H1 (cell line): Measurements from ENCODE around the gene PLN. TPM values are rescaled to one million over a fixed set of nuclear protein-coding genes. Genes with fewer than 3 reads are reported as not detected.

Source experiments
- CTCF ChIA-PET: fragments of 300-600 bp; sonication (Branson Sonifier 250); formaldehyde crosslinking; loops from one replicate; lab custom pipeline; 2021; ENCODE audit not compliant: partially characterized antibody; lab: Charles Lee
- POLR2A ChIA-PET: fragments of 300-600 bp; sonication (Branson Sonifier 250); formaldehyde crosslinking; loops from one replicate; lab custom pipeline; 2021; ENCODE audit warnings: inconsistent platforms; ENCODE audit not compliant: partially characterized antibody; lab: Charles Lee
- DNase-seq, 2 experiments: peaks; one replicate each; pipeline versions ENCODE4 v3.0.0 to v3.0.0-alpha.2; 2010 to 2022; ENCODE audit warnings: low spot score in 2 of 2, low read depth in 1 of 2, mixed read lengths in 1 of 2
- FAIRE-seq: peaks from 2 replicates; lab custom pipeline; 2011; peaks lifted over from hg19 to GRCh38; lab: Jason Lieb, UNC
- H2AFZ ChIP-seq: 2 replicates; pipeline ENCODE4 v1.8.1; 2012; ENCODE audit warnings: low read length, inconsistent platforms
- H2AK5ac ChIP-seq: 2 replicates; pipeline ENCODE4 v1.6.1; 2013; ENCODE audit warnings: low read depth, low read length
- H2BK120ac ChIP-seq: replicated peaks from 2 replicates; pipeline ENCODE3; 2013; ENCODE audit warnings: low read depth, low read length, inconsistent platforms
- H2BK12ac ChIP-seq: 2 replicates; pipeline ENCODE4 v1.6.1; 2013; ENCODE audit warnings: low read depth, low read length
- H2BK15ac ChIP-seq: 2 replicates; pipeline ENCODE4 v1.6.1; 2013; ENCODE audit warnings: low read length
- H2BK20ac ChIP-seq: 2 replicates; pipeline ENCODE4 v1.6.1; 2013; ENCODE audit warnings: low read length
- H2BK5ac ChIP-seq: 2 replicates; pipeline ENCODE4 v1.6.1; 2013; ENCODE audit warnings: low read depth, low read length
- H3K14ac ChIP-seq: 2 replicates; pipeline ENCODE4 v1.6.1; 2013; ENCODE audit warnings: inconsistent platforms; ENCODE audit not compliant: insufficient read length
- H3K18ac ChIP-seq: 2 replicates; pipeline ENCODE4 v1.6.1; 2013; ENCODE audit warnings: low read length; ENCODE audit errors: extremely low read depth
- H3K23ac ChIP-seq: 2 replicates; pipeline ENCODE4 v1.6.1; 2013; ENCODE audit warnings: inconsistent platforms; ENCODE audit not compliant: insufficient read length
- H3K23me2 ChIP-seq: 2 replicates; pipeline ENCODE4 v1.6.1; 2013; ENCODE audit warnings: low read depth, low read length
- H3K27ac ChIP-seq: 2 replicates; pipeline ENCODE4 v1.6.1; 2011; ENCODE audit warnings: low read depth, low read length, inconsistent platforms
- H3K27me3 ChIP-seq, 4 experiments: replicated peaks in 1 of 4; 1 replicate in 1 of 4; 2 replicates in 3 of 4; pipeline versions ENCODE4 v1.6.1 to v1.8.1; 2011 to 2013; ENCODE audit warnings: low read length in 3 of 4, mild to moderate bottlenecking in 3 of 4, inconsistent platforms in 2 of 4, mixed read lengths in 2 of 4, moderate library complexity in 1 of 4; ENCODE audit not compliant: control insufficient read depth in 3 of 4, insufficient read depth in 3 of 4; ENCODE audit errors: extremely low read depth in 1 of 4
- H3K36me3 ChIP-seq, 4 experiments: 2 replicates each; pipeline versions ENCODE4 v1.6.1 to v1.8.1; 2011 to 2013; ENCODE audit warnings: mild to moderate bottlenecking in 4 of 4, low read length in 3 of 4, moderate library complexity in 2 of 4, control low read depth in 1 of 4, inconsistent platforms in 1 of 4; ENCODE audit not compliant: insufficient read depth in 4 of 4, control insufficient read depth in 2 of 4
- H3K4ac ChIP-seq: replicated peaks from 2 replicates; pipeline ENCODE3; 2013; ENCODE audit warnings: low read length, low read depth, mixed read lengths, inconsistent platforms; ENCODE audit not compliant: insufficient read length
- H3K4me1 ChIP-seq, 4 experiments: replicated peaks in 1 of 4; 1 replicate in 1 of 4; 2 replicates in 3 of 4; pipeline versions ENCODE4 v1.6.1 to v1.8.1; 2011 to 2013; ENCODE audit warnings: low read length in 3 of 4, inconsistent platforms in 2 of 4, mixed read lengths in 1 of 4; ENCODE audit not compliant: insufficient read depth in 4 of 4, control insufficient read depth in 3 of 4
- H3K4me2 ChIP-seq, 2 experiments: 2 replicates each; pipeline versions ENCODE4 v1.6.1 to v1.8.1; 2011 to 2013; ENCODE audit warnings: low read depth in 2 of 2, low read length in 2 of 2, control low read depth in 1 of 2, inconsistent platforms in 1 of 2, mild to moderate bottlenecking in 1 of 2; ENCODE audit not compliant: insufficient read depth in 1 of 2
- H3K4me3 ChIP-seq, 4 experiments: fragments of 200-600, 300-600 bp in 1 of 4; sonication (generic), shearing (Covaris generic), sonication (Bioruptor Twin) in 1 of 4; 2 replicates each; pipeline versions ENCODE4 v1.5.1 to v1.8.1; 2011 to 2016; ENCODE audit warnings: low read length in 4 of 4, low read depth in 3 of 4, control low read depth in 2 of 4, inconsistent platforms in 2 of 4, mild to moderate bottlenecking in 2 of 4, mixed read lengths in 1 of 4, moderate library complexity in 1 of 4; ENCODE audit not compliant: insufficient read depth in 2 of 4; ENCODE audit errors: extremely low read depth in 1 of 4
- H3K56ac ChIP-seq: replicated peaks from 2 replicates; pipeline ENCODE3; 2013; ENCODE audit warnings: low read depth, mild to moderate bottlenecking, mixed read lengths, low read length, inconsistent platforms; ENCODE audit not compliant: insufficient read length
- H3K79me1 ChIP-seq: 2 replicates; pipeline ENCODE4 v1.6.1; 2013; ENCODE audit warnings: low read depth, low read length, control low read depth
- H3K79me2 ChIP-seq, 2 experiments: 2 replicates each; pipeline versions ENCODE4 v1.6.1 to v1.8.1; 2012 to 2013; ENCODE audit warnings: low read length in 2 of 2, mild to moderate bottlenecking in 2 of 2, inconsistent platforms in 1 of 2; ENCODE audit not compliant: insufficient read depth in 2 of 2, control insufficient read depth in 1 of 2
- H3K9ac ChIP-seq, 4 experiments: replicated peaks in 1 of 4; 1 replicate in 1 of 4; 2 replicates in 3 of 4; pipeline versions ENCODE4 v1.6.1 to v1.8.1; 2011 to 2013; ENCODE audit warnings: low read depth in 3 of 4, low read length in 3 of 4, control low read depth in 2 of 4, mild to moderate bottlenecking in 2 of 4, moderate library complexity in 2 of 4, inconsistent platforms in 1 of 4; ENCODE audit errors: extremely low read depth in 1 of 4
- H3K9me3 ChIP-seq, 2 experiments: 2 replicates each; pipeline versions ENCODE4 v1.6.1 to v1.8.1; 2012 to 2013; ENCODE audit warnings: mild to moderate bottlenecking in 2 of 2, moderate library complexity in 2 of 2, control low read depth in 1 of 2, inconsistent platforms in 1 of 2, low read depth in 1 of 2, low read length in 1 of 2, mixed read lengths in 1 of 2; ENCODE audit not compliant: insufficient read depth in 2 of 2
- H4K20me1 ChIP-seq, 2 experiments: replicated peaks in 1 of 2; 2 replicates each; pipeline versions ENCODE3 to v1.8.1; 2011 to 2013; ENCODE audit warnings: inconsistent platforms in 2 of 2, low read length in 2 of 2, mild to moderate bottlenecking in 1 of 2; ENCODE audit not compliant: insufficient read depth in 2 of 2, control insufficient read depth in 1 of 2
- H4K5ac ChIP-seq: 2 replicates; pipeline ENCODE4 v1.6.1; 2013; ENCODE audit warnings: low read length, low read depth, mixed read lengths, inconsistent platforms; ENCODE audit not compliant: insufficient read length
- H4K8ac ChIP-seq: 2 replicates; pipeline ENCODE4 v1.8.0; 2013; ENCODE audit warnings: mild to moderate bottlenecking, moderate library complexity, low read length, inconsistent platforms; ENCODE audit not compliant: insufficient read depth; ENCODE audit errors: extremely low read depth
- H4K91ac ChIP-seq: replicated peaks from 2 replicates; pipeline ENCODE3; 2013; ENCODE audit warnings: low read length, mixed read lengths, inconsistent platforms; ENCODE audit not compliant: insufficient read length
- BACH1 ChIP-seq: IDR thresholded peaks from 2 replicates; pipeline ENCODE4 v1.6.1; 2012; ENCODE audit warnings: low read length, improper control_type of control experiment
- CHD1 ChIP-seq: IDR thresholded peaks from 2 replicates; pipeline ENCODE4 v1.6.1; 2012; ENCODE audit warnings: low read depth, low read length, improper control_type of control experiment
- GABPA ChIP-seq: IDR thresholded peaks from 2 replicates; pipeline ENCODE4 v1.6.1; 2011; ENCODE audit warnings: mild to moderate bottlenecking, low read length, moderate library complexity, borderline replicate concordance; ENCODE audit not compliant: insufficient read depth
- MAFK ChIP-seq: IDR thresholded peaks from 2 replicates; pipeline ENCODE4 v1.6.1; 2012; ENCODE audit warnings: low read depth, mild to moderate bottlenecking, improper control_type of control experiment, low read length
- NANOG ChIP-seq: IDR thresholded peaks from 2 replicates; pipeline ENCODE4 v1.6.1; 2011; ENCODE audit warnings: low read length, low read depth, mild to moderate bottlenecking, inconsistent platforms; ENCODE audit not compliant: insufficient read depth, poor library complexity, severe bottlenecking
- RFX5 ChIP-seq: IDR thresholded peaks from 2 replicates; pipeline ENCODE4 v1.6.1; 2011; ENCODE audit warnings: low read depth, low read length, improper control_type of control experiment, borderline replicate concordance
- SIRT6 ChIP-seq: IDR thresholded peaks from one replicate; pipeline ENCODE4 v1.7.1; 2012; ENCODE audit warnings: low read length, inconsistent platforms
- SP2 ChIP-seq: IDR thresholded peaks from 2 replicates; pipeline ENCODE4 v1.6.1; 2012; ENCODE audit warnings: mild to moderate bottlenecking, low read length, inconsistent platforms
- TEAD4 ChIP-seq: IDR thresholded peaks from 2 replicates; pipeline ENCODE4 v1.6.1; 2012; ENCODE audit warnings: low read depth, low read length, inconsistent platforms, mixed read lengths
- WGBS, 2 experiments: shearing (Covaris generic) in 1 of 2; methylation state at CpG; one replicate each; pipeline versions ENCODE4 v1.1.6 to v1.1.7; 2013 to 2015; ENCODE audit warnings: low lambda C conversion rate in 2 of 2, mixed read lengths in 2 of 2, inconsistent platforms in 1 of 2, low coverage in 1 of 2, missing lambda C conversion rate in 1 of 2; ENCODE audit not compliant: insufficient replicate concordance in 2 of 2, insufficient coverage in 1 of 2, insufficient read length in 1 of 2; ENCODE audit errors: extremely low coverage in 1 of 2, missing lambda C conversion rate in 1 of 2; 5-methylcytosine and 5-hydroxymethylcytosine counted together
- polyA plus RNA-seq, 7 experiments: library from polyadenylated mRNA; depleted of rRNA in 3 of 7; stranded (reverse) in 5 of 7; unstranded in 2 of 7; fragments of >200 nt in 5 of 7; fragments of 200-250 nt in 2 of 7; gene quantifications; 1 replicate in 5 of 7; 2 replicates in 1 of 7; 4 replicates in 1 of 7; pipeline versions ENCODE4 v1.2.1 to v1.2.3, GENCODE V29; 2011 to 2013; ENCODE audit warnings: missing spikeins in 2 of 7, mixed read lengths in 2 of 7
- total RNA-seq: library from RNA; stranded (reverse); fragmentation: NEBNext Ultra II Directional; extraction: Animal tissue kit (Norgen Biotek cat#: 25700); gene quantifications from 2 replicates; pipeline ENCODE4 v1.2.1, GENCODE V29; 2021
- TF ChIP-seq, protein P1 (sequence below), 3 experiments: IDR thresholded peaks; 1 replicate in 2 of 3; 2 replicates in 1 of 3; pipeline versions ENCODE4 v1.5.1 to v1.6.1; 2011; ENCODE audit warnings: low read length in 3 of 3, mild to moderate bottlenecking in 3 of 3, inconsistent platforms in 2 of 3, low read depth in 1 of 3, moderate library complexity in 1 of 3; ENCODE audit not compliant: insufficient read depth in 1 of 3; ENCODE audit errors: control extremely low read depth in 1 of 3
- TF ChIP-seq, protein P2 (sequence below): IDR thresholded peaks from 2 replicates; pipeline ENCODE4 v1.6.1; 2012; ENCODE audit warnings: inconsistent platforms

PLN gene
- total and polyA plus RNA-seq, 2 of the 8 experiments (the other 6 are each of a cell fraction or from before 2014, with no cell fraction given), result not detected

- Histone ChIP-seq H2BK120ac (no peak overlapping the region), H3K9me3 (no peaks in the 10 kb centered on the region), H3K4me3 (0 out of 8 replicates have a peak overlapping the region, but pooled peaks of 1 of the 4 experiments have one; percentile 0), H3K56ac (no peak overlapping the region), H3K4me1 (peaks cover 0 to 8% (median 4%) of the 10 kb centered on the region in 4 experiments; a peak in 4 of 7 replicates), H3K4ac (no peak overlapping the region), H2AK5ac (no peak overlapping the region), H4K8ac (no peak overlapping the region), H4K5ac (no peak overlapping the region), H2BK15ac (no peak overlapping the region), H3K9ac (no peak overlapping the region), H3K14ac (no peak overlapping the region), H4K20me1 (peaks cover 0 to 2% of the 10 kb centered on the region in 2 experiments), H3K4me2 (no peak overlapping the region), H2BK5ac (no peak overlapping the region), H2BK20ac (no peak overlapping the region), H2BK12ac (no peak overlapping the region), H2AFZ (no peak overlapping the region), H3K27ac (no peak overlapping the region), H3K27me3 (peaks cover 0 to 1% (median 0%) of the 10 kb centered on the region in 4 experiments; a peak in 1 of 7 replicates), H3K23ac (no peak overlapping the region), H3K79me1 (no peaks in the 10 kb centered on the region), H3K36me3 (peaks cover 0 to 4% (median 0%) of the 10 kb centered on the region in 4 experiments; a peak in 2 of 8 replicates), H3K18ac (no peak overlapping the region), H3K79me2 (peaks cover 0 to 52% of the 10 kb centered on the region in 2 experiments; a peak in 2 of 4 replicates), H3K23me2 (no peaks in the 10 kb centered on the region), H4K91ac (no peak overlapping the region)
- ChIA-PET CTCF (interaction anchor here (1.1 to 2.1 kb wide), 2 partner anchors 11 to 47 kb away, joined by 3 to 12 read pairs; no protein-coding TSS in a partner anchor), POLR2A (no interaction called here)
- FAIRE-seq (no peak), DNase-seq (no peak)
- WGBS, 2 experiments, result 76% methylated on average over 1 of the region's 1 CpG; no CpG with 5 or more reads in 1 of the 2 experiments
- TF ChIP-seq MAFK (no peak), TEAD4 (no peak), GABPA (no peak), SP2 (no peak), CHD1 (no peak), SIRT6 (no peak), BACH1 (no peak), NANOG (no peak), RFX5 (no peak)
- TF ChIP-seq, protein P1, sequence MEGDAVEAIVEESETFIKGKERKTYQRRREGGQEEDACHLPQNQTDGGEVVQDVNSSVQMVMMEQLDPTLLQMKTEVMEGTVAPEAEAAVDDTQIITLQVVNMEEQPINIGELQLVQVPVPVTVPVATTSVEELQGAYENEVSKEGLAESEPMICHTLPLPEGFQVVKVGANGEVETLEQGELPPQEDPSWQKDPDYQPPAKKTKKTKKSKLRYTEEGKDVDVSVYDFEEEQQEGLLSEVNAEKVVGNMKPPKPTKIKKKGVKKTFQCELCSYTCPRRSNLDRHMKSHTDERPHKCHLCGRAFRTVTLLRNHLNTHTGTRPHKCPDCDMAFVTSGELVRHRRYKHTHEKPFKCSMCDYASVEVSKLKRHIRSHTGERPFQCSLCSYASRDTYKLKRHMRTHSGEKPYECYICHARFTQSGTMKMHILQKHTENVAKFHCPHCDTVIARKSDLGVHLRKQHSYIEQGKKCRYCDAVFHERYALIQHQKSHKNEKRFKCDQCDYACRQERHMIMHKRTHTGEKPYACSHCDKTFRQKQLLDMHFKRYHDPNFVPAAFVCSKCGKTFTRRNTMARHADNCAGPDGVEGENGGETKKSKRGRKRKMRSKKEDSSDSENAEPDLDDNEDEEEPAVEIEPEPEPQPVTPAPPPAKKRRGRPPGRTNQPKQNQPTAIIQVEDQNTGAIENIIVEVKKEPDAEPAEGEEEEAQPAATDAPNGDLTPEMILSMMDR (IDR thresholded peaks at IDR 0.05; ENCODE audit: control extremely low read depth in 1 of 3, insufficient read depth in 1 of 3, low read depth in 1 of 3, low read length in 3 of 3), result no peak
- TF ChIP-seq, protein P2, sequence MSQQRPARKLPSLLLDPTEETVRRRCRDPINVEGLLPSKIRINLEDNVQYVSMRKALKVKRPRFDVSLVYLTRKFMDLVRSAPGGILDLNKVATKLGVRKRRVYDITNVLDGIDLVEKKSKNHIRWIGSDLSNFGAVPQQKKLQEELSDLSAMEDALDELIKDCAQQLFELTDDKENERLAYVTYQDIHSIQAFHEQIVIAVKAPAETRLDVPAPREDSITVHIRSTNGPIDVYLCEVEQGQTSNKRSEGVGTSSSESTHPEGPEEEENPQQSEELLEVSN, result no peak
These were observed 21.4 kb downstream of the PLN start for GRCh38 chr6:118569498-118569897.
